EH (cell line): ENCODE measurements around the gene CTNNA3.

Experiments used
- DNase-seq: peaks from one replicate; pipeline ENCODE4 v3.0.0-alpha.2; 2015; ENCODE audit warnings: low read depth

The CTNNA3 gene

DNA sequence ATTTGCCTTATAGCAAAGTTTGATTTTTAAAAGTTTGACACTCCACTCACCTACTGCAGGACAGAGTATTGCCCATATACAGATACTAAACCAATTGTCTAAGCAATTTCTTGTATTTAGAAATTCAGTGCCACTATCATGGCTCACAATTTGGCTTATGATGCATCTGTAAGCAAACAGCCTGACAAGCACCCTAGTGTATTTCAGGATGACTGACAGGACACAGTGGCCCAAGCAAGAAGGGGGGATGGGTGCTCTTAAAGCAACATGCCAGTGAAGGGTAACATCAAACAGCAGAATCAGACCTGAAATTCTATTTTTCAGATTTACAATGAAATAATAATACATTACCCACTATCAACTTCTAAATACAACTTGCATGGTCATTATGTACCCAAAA is 30.5 kb downstream of the CTNNA3 start:
- no peak for DNase-seq

DNA sequence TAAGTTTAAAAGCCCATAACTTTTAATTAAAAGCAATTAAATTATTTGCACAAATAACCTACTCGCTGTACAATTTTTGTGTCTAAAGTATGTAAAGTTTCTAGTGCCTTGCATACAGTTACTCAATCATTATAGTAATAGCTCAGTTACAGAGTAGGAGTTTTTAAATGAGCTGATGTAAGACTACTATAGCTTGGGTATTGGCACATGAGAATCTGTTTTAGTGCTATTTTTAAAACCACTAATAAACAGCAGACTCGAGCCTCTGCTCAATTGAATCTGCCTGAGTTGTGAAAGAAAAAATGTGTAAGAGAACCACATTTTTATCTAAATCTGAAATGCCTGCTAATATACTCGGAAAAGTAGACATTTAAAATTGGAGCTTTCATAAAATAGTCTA is 31.1 kb downstream of the CTNNA3 start:
- no peak for DNase-seq

DNA sequence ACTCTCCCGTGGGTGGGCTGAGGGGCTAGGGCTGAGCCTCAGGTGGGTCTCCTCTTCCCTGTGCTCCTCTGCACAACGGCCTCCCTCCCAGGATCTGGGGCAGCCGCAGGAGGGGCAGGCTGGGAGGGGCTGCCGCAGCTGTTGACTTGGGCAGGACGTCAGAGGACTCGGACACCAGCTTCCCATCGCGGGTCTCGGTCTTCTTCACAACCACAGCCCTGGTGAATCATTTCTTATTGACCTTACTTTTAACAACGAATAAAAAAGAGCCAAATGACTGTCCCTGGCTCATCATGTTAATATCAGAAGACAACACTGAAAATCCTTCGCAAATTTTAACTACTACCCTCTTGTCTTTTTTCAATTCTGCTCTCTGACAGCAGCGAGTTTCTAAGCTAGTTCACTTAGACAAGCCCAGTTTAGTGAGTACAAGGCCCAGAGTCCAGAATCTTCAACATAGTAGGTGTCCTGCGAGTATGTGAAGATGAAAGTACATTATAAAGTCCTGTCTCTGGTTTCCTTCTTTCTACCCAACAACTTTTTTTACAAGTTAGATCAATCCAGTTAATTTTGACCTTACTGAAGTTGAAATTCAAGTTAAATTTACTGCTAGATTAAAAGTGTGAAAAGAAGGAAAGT is 32.4 kb downstream of the CTNNA3 start:
- DNase-seq, result no peak

DNA sequence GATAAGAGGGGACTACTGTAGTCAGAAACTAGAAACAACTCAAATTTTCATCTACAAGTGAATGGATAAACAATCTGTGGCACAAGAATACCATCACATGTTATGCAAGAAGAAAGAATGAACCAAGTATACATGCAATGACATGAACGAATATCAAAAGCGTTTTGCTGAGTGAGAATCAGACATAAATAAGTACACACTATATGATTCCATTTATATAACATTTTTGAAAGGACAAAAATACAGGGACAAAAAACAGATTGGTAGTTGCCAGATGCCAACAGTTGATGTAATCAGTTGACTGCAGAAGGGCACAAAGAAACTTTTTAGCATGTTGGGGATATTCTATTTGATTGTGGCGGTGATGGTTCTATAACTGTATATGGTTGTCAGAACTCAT is 33.6 kb downstream of the CTNNA3 start:
- no peak for DNase-seq

DNA sequence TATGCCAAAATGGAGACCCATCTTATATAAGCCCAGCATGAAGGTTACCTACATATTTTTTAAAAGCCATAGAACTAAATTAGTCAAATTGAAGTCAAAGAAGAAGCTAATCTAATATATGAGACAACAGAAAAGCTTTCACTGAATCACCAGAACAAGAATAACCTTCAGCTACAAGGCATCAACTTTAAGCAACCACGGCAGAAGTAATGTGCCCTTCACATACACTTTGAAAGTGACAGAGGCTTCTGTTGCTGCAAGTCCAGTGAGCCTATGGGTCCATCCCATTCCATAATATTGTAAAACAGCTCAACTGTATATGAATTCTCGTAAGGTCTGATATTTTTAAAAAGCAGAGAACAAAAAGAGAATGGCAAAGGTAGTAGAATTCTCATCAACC is 36.5 kb downstream of the CTNNA3 start:
- no peak for DNase-seq

DNA sequence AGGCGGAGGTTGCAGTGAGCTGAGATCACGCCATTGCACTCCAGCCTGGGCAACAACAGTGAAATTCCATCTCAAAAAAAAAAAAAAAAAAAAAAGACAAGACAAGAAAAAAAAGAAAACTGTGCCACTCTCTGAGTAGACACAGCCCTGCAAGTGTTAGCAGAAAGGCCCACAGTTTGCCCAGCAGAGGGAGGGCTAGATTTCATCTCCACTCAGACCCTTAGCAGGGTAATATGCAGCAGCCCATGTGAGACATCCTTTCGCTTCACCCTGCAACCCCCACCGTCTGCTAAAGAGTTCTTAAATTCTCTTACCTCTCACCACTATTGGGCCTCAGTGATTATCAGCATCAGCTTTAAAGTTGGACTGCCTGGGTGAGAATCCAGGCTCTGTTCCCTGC is 38.2 kb downstream of the CTNNA3 start:
- DNase-seq, result no peak

DNA sequence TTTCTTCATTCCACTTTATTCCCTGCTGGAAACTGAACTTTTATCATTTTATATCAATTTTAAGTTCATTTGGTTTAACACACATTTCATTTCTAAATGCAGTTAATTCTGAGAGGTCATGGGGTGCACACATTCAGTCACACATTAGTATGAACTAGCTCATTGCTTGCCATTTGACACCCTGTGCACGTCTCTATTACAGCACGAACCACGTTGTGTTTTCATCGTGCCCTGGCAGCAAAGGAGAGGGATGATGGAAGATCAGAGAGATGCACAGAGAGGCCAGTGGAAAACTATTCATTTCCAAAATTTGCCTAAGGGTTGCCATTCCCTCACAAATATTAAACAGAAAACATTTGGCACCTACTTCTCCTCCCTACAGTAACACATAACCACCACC is 45.4 kb downstream of the CTNNA3 start:
- no peak for DNase-seq

DNA sequence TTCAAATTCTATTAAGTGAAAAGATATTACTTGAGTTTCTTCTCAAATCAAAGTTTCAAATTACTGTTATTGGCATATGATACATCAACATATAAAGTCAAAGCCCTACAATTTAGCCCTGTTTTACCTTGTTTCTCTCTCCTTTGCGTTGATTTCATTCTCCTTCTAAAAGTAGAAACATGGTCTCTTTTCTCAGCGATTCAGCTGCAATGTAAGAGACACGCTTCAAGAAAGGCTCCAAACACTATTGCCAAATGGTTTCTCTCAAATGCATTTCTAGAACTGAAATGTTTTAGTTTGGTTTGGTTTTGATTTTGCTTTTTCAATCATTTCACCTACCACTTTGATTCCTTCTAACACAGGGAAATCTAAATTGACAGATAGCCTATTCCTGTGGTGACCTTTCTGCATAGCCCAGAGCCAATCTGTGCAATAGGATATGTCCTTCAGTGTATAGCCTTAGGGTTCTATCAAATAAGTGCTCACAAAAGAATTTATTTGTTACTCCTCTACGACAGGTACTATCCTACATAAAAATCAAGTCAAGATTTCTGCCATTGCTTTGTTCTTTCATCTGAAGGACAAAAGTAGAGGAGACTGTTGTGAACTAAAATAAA is 47.3 kb downstream of the CTNNA3 start:
- no peak for DNase-seq

DNA sequence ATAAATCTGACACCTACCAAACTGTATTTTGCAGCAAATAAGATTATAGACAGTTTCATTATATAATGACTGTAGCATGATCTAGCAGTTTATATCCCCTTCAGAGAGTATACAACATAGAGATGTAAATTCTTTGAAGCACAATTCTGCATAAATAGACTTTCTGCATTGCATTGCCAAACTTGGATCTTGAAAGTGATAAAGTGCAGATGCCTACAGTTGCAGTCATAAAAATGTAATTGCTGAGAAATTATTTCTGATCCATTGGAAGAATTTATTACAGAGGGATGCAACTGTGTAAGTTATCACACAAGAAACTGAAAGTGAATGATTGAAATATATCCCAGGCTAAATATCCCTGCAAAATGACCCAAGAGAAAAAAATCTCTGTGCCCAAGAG is 65.1 kb downstream of the CTNNA3 start:
- DNase-seq, result no peak

DNA sequence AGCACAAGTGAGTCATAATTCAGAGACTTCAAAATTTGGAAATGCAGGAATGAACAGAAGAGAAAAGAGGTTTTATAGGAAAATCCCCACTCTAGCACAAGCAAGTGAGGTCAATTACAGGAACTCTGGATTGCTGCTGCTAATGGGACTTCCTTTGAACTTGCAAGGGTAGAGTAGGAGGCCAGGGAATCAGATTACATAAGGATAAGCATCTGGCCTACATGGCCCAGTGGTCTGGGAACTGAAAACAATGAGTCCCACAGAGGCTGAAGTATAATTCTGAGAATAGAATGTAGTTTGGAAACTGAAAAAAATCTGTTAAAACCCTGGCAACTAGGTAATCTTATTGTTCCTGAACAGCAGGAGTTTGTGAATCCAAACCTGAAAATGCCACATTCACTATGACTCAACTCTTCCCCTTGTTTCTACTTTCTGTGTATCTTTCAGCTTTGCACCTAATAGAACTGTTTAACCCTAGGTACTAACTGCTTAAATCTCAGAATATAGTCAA is 66.5 kb downstream of the CTNNA3 start:
- DNase-seq, result peak; percentile 44

DNA sequence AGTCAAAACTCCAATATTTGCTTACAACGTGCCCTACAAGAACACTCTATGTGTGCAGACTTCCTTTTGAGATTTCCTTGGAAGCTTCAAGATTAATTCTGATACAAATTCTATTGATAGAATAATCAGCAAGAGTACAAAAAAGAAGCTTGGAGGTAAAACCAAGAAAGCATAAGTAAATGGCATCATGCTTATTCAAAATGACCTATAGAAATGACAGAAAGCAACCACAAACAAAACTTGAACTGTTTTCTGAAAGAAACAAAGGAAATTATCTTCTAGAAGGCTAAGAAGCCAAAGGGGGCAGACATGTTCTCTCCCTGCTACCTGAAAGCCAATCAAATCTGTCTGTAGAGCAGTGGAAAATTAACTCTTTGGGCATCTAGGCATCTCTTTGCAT is 73.0 kb downstream of the CTNNA3 start:
- DNase-seq, result no peak

DNA sequence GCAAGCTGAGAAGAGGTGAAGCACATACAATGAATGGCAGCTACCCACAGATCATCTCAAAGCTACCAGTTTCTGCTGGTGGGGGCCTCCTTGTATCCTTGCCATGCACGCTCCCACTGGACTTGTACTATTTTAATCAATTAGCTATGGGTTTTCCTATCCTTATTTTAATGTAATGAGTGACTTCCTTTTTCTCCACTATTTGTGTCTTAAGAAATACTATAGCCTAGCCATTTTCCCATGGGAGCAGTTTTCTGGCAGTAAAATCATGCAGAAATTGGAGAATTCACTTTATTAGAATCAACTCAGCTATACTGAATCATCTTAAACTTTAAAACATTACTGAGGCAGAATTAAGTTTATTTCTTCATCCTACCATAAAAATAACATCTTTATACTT is 73.5 kb downstream of the CTNNA3 start:
- DNase-seq, result no peak

DNA sequence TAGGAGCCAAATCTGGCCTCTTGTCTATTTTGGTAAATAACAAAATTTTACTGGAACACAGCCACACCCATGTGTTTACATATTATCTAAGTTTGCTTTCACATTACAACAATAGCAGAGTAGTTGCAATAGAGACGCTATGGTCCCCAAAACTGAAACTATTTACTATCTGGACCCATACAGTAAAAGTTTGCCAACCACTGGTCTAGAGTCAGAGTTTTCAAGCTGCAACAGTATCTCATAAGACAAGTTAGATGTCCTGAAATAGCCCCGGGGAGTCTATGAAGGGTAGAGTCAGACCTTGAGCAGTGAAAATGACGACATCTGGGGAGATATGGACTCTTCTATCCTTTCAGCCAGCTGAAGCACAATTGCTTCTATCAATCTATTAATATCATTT is 74.2 kb downstream of the CTNNA3 start:
- DNase-seq, result no peak

DNA sequence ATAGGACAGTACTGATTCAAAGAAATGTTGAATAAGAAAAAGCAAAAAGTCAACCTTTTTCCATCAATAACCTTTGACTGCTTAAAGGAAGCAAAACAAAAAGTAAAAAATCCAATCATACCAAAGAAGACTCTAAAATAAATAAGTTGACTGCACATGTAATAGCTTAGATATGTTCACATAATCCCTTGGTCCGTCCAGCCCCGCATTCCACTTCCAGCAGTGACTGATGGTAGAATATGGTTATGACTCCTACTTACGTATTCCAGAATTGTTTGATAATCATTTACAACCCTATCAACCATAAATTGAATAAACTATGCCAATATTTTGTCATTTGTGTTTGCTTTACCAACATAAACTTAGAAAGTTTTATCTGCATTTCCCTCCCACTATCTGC is 77.9 kb downstream of the CTNNA3 start:
- peak; percentile 66 for DNase-seq

DNA sequence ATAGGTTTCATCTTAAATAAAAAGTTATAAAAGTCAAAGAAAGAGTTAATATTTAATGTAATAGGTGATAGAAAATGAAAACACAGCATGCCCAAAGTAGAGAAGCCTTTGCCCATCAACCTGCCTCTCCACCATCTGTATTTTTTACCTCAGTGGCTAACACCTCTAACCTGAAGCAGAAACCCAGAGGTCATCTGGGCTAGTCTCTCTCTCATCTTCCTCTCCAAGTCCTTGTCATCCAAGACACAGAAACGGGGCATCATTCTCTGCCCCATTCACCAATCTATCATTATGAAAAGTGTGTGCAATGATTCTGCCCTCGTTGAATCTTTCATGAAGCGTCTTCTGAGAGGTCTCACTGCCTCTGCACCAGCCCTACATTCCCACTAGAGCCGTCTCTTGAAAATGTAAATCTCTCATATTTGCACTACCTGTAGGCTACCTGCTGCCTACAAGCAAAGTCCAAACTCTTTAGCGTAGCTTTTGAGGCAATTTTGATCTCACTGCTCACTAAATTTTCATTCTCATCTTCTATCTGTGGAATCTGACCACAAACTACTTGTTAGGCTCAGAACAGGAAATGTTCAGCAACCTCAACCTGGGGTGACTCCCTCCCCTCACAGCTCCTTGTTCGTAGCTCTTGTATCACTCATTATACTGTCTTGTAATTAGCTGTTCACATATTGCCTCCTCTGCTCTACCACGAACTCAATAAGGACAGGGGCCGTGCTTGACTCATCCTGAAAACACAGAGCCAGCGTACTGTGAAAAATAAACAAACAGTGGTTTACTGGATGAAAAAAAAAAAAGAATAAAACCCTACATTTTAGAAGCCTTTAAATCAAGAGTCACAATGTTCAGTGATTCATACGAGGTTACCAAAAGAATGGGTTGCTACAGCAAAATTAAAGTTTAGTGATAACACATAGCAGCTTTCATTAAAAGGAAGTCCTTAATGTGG is 83.1 kb downstream of the CTNNA3 start:
- DNase-seq, result peak; percentile 79

DNA sequence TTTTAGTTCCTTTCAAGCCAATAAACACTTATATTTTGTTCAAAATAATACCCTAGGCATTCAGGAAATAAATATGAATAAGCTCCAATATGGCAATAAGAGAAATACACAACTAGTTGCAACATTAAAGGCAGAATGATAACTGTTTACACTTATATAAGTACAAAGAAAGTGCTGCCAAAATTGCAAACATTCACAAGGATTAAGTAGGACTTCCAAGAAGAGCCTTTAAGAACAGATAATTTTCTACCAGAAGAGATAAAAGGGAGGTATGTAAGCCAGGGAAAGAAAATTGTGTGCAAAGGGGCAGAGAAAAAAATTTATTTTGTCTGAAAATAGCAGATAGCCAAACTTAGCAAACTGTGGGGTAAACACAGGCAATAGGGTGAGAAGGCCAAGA is 83.8 kb downstream of the CTNNA3 start:
- DNase-seq, result no peak

DNA sequence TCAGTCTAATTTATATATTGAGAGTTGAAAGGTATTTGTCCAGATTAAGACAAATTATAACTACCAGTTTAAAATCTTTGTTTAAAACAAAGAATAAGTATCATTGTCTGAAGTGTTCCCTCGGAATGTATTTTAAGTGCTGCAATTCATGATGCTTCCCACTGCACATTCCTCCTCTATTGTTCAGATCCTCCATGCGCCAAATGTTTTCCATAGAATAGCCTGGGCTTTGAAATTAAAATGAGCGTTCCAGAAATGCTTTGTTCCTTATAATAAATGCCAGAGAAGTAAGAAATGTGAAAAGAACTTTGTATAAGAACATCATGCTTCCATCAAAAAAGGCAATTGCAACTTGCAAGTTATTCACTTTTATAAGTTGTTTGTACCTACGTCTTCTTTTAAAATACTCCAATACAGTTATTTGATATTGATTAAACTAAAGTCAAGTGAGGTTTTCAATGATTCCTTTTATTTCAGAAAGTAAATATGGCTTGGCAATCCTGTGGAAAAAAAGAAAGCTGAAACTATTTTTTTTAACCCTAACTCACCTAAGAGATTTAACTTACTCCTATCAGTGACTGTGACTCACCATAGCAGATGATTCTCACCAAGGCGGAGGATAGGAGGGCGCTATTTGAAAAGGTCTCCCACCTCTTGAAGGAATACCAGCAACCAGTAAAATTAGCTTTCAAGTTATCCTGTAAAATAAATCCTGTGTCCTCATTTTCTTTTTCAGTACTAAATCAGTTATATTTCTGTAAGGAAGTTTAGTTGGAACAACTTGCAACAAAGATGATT is 85.8 kb downstream of the CTNNA3 start:
- DNase-seq, result peak; percentile 69

DNA sequence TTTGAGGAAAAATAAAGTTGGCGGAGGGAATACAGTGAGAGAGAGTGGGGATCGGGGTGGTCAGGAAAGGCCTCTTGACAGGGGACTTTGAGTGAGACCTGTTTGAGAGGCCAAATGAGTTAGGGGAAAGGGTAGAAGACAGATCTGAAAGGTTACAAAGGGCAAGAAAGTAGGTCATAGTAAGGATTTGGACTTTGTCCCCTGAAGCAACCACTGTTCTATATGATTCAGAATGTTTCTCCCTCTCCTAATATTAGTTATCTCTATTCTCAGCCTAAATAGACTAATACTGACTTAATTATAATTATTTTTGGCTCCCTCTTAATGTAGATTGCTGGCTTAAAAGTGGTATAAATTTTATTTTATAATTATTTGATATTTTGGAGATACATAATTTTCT is 88.0 kb downstream of the CTNNA3 start:
- no peak for DNase-seq

DNA sequence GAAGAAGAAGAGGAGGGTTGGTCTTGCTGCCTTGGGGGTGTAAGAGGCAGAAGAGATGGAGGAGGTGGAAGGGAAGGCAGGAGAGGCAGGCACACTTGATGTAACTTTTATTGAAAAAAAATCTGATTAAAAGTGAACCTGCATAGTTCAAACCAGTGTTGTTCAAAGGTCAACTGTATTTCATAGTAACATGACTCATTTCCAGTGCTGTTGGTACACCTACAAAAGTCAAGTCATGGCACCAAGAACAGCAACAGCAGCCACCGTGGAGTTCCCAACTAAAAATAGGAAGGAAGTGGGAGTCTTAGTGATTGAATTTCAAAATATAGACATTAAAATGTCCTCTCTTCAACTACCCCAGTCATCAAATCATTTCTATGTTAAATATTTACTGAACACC is 88.5 kb downstream of the CTNNA3 start:
- DNase-seq, result no peak

DNA sequence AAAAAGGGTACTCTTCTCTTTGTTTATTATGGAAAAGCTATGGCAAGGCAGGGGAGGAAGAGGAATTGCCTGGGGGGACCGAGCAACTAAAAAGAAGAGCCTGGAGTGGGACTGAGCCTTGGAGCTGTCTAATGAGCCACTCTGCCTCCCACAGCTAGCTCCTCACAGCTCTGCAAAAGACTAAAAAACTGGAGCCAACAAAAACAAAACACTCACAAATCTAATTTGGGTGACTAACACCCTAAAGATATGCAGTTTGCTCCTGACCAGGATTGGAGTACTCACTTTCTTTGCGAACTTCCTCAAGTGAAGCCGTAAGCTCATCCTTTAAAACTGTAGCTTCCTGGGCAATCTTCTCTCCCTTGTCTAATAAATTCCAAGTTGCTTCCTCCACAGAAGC is 89.4 kb downstream of the CTNNA3 start:
- DNase-seq, result peak; percentile 95

DNA sequence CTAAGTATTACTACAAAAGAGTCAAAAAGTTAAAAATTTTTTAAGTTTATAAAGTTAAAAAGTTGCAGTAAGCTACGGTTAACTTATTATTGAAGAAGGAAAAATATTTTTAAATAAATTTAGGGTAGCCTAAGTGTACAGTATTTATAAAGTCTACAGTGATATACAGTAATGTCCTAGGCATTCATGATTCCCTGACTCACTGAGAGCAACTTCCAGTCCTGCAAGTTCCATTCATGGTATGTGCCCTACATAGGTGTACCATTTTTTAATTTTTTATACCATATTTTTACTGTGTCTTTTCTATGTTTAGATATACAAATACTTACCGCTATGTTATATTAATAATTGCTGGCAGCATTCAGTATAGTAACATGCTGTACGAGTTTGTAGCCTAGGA is 92.3 kb downstream of the CTNNA3 start:
- peak; percentile 20 for DNase-seq

DNA sequence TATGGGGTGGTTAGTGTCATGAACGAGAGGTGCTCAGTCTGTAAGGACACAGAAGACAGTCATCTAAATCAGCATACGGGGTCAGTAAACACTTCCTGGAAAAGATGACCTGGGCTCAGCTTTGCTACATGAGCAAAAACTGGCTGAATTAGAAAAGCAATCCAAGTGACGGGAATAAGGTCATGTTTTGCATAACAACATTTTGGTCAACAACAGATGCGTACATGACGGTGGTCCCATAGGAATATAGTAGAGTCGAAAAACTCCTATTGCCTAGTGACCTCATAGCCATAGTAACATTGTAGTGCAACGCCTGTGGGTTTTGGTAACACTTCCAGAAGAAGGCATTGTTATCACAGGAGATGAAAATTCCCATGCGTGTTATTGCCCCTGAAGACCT is 92.9 kb downstream of the CTNNA3 start:
- no peak for DNase-seq
